ENCODE measurements around the gene RASAL2.
"Not testable (repeated sequence)": the region's sequence is repeated elsewhere in the genome, so short reads cannot be mapped to it uniquely, and the experiment has no call there.

RASAL2 gene

DNA sequence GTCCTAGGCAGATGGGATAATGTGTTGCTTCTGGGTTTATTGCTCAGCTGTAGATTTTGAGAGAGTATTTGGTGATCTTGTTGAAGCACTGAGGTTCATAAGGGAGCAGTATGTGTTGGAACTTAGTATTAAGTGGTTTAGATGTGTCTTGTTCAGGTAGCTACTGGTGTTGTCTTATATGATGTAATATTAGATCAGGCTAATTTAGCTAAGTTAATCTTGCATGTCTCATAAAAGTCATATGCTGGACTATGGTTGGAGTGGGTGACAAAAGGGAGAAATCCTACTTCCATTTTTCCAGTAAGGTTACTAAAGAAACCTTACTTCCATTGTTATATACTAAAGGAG lies 206.4 kb downstream of the RASAL2 start:
- DNase-seq, result no peak

DNA sequence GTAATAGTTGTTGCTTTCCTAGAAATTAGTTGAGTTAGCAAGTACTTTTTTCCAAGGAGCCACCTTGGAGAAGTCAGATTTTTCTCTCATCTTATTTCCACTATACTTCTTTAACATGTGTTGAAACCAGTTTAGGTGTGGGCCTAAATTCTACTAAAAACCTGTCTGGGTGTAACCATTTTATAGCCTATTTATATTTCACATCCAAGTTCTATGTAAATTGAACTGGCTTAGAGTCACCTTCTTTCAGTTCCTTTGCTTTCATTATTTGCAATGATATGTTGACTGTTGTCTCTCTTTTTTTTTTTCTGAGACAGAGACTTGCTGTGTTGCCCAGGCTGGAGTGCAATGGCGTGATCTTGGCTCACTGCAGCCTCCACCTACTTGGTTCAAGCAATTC lies 207.2 kb downstream of the RASAL2 start:
- DNase-seq, result no peak

DNA sequence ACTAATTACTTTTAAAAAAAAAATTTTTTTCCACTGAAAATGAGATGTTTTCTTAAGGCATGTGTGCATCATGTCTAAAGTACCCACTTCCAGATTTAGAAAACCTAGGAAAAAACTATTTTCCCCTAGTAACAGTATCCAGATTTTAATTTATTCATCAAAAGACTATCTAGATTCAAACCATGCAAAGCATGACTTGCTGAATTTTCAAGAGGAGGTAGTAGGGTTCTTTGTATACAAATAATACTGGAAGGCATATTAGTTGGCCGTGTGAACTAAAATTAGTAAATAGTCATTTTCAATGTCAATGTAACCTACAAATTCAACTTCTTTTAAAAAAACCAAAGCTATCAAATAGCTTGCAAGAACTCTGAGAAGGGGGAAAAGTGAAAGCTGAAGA lies 213.4 kb downstream of the RASAL2 start:
- no peak for DNase-seq

DNA sequence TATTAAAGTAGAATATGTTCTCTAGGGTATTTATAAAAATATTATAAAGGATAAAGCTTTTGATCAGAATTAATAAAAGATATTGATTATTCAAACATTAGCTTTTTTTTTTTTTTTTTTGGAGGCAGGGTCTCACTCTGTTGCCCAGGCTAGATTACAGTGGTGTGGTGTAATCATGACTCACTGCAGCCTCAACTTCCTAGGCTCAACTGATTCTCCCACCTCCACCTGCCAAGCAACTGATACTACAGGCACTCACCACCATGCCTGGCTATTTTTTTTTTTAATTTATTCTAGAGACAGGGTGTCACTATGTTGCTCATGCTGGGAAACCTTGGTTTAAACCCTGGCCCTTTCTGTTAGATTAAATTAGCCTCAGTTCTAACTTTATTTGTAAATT lies 214.5 kb downstream of the RASAL2 start:
- DNase-seq, result no peak

DNA sequence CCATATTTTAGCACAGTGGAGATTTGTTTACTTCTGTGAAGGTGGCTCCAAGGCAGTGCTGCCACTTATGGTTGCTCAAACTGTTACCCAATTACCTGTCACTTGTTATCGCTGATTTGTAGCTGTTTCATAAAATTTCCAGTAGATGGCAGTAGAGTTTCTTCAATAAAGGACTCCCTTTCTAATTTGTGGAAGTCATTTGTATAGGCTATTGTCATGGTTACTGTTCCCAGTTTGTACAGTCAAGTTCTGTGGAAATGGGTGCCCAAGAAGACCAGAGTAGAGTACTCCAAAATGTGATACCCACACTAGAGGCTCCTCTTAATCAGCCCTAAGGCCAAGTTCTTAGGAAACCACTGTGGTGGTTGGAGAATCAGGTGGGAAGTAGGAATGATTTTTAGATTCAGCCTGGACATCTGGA lies 216.8 kb downstream of the RASAL2 start:
- peak; percentile 59 for DNase-seq

DNA sequence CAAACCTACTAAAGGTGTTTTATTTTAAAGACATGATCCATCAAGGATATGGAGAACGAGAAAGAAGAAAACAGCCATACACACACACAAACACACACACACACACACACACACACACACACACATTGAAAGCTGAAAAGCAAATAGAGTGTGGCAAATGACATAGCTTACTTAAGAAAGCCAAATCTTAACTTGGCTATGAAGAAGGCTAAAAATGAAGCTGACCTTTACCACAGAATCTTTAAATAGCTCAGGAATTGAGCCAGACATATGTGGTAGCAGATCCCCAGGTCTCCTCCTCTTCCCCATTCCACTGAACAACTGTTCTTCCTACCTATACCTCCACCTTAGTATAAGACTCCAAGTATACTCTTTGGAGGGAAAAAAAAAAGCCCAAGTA lies 217.3 kb downstream of the RASAL2 start:
- DNase-seq, result no peak

DNA sequence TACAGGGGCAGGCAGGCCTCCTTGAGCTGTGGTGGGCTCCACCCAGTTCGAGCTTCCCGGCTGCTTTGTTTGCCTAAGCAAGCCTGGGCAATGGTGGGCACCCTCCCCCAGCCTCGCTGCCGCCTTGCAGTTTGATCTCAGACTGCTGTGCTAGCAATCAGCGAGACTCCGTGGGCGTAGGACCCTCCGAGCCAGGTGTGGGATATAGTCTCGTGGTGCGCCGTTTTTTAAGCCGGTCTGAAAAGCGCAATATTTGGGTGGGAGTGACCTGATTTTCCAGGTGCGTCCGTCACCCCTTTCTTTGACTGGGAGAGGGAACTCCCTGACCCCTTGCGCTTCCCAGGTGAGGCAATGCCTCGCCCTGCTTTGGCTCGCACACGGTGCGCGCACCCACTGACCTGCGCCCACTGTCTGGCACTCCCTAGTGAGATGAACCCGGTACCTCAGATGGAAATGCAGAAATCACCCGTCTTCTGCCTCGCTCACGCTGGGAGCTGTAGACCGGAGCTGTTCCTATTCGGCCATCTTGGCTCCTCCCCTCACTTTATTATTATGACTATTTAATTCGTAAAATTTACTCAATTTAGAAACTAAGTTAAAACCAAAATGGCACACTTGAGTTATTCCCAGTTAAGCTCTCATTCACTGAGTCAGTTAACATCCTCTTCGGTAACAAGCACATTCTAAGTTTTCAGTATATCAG lies 226.5 kb downstream of the RASAL2 start:
- DNase-seq, result not testable (repeated sequence)

DNA sequence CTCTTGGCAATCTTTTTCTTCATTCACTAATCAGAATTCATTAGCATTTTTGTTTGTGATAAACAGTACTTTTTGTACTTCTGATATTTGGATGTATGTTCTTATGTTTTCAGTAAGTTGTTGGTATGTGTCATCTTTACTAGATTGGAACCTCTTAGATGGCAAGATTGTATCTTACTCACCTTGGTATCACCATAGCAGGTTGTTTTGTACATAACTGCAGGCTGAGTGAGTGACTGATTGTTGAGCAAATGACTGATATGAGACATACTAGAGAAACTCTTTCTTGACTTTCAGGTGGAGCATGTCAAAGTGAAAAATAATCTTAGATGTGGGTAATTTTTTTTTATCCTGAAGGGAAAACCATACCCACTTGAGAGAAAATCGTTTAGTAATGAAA lies 229.2 kb downstream of the RASAL2 start:
- no peak for DNase-seq

DNA sequence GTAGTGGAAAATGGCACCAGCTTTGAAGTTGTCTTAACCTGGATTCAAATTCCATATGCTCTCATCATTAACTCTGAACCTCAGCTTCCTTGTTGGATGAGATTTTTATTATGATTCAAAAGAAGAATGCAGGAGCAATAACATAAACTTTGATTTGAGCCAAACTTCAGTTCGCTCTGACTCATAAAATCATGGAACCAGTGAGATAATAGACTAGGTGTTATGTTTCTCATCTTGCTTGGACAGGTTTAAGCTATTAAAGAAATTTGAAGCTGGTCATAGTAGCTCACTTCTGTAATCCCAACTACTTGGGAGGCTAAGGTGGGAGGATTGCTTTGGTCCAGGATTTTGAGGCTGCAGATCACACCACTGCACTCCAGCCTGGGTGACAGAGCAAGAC lies 230.1 kb downstream of the RASAL2 start:
- no peak for DNase-seq

DNA sequence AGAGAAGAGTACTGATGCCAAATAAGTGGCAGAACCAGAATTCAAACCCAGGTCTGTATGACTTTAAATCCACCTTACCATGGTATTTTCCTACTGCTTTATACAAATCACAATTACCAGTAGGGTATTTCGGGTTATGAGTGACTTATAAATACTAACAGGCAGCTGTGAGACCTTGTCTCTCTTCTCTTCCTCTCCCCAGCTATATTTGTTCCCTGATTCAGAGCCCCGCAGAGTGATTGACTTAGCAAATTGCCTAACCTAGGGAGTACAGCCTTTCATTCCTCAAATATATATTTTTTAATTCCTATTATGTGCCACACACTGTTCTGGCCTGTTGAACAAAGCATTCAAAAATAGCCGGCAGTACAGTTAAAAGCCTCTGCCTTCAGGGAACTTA lies 234.8 kb downstream of the RASAL2 start:
- no peak for DNase-seq

DNA sequence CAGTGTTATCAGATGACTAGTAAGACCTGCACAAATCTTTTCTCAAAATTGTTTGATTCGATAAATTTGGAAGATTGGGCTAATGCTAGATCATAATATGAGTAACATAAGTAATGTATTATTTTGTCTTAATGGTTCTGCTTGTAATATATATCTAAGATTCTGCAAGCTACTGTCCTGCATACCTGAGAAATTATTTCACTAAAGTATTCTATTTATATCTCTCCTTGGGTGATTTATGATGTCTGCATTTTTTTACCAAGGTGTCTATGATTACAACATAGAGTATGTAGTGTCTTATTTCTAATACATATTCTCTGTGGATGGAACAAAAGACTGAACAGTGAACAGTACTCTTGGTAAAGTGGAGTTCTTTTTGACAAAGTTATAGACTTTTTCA lies 236.2 kb downstream of the RASAL2 start:
- no peak for DNase-seq

DNA sequence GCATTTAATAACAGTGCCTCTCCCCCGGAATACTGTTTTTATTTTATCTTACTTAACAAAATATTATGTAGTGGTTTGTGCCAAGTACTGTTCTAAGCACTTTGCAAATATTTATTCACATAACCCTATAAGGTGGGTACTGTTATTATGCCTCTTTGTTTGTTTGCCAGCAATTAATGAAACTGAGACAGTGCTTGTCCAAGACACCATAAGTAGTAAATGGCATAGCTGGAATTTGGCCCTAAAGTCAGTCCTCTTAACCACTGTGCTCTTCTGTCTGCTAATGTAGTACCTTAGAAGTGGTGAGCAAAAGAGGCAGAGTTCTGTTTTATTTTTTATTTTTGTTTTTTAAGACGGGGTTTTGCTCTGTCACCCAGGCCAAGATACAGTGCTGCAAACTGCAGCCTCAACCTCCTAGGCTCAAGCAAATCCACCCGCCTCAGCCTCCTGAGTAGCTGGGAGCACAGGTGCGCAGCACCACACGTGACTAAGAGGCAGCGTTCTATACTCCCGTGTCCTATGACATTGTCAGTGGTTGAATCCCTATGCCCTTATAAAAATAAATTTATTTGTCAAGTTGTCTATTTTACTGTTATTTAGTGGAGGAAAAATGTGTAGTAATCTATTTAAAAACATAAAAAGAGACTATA lies 237.1 kb downstream of the RASAL2 start:
- DNase-seq, result no peak

DNA sequence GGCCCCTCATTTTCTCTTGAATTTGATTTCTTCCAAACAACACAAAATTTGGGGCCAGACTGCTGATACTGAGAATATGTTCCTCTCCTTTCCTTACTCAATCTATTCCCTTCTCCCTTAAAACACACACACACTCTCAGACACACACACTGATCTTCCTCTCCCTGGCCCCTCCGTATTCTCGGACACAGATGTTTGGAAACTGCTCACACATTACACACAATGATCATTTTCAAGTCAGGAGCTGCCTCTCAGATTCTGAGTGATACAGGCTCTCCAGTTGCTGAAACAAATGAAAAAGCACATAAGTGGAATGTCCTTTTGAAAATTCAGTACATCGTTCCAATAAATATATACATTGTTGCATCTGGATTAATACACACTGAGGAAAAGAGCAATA lies 241.5 kb downstream of the RASAL2 start:
- DNase-seq, result no peak

DNA sequence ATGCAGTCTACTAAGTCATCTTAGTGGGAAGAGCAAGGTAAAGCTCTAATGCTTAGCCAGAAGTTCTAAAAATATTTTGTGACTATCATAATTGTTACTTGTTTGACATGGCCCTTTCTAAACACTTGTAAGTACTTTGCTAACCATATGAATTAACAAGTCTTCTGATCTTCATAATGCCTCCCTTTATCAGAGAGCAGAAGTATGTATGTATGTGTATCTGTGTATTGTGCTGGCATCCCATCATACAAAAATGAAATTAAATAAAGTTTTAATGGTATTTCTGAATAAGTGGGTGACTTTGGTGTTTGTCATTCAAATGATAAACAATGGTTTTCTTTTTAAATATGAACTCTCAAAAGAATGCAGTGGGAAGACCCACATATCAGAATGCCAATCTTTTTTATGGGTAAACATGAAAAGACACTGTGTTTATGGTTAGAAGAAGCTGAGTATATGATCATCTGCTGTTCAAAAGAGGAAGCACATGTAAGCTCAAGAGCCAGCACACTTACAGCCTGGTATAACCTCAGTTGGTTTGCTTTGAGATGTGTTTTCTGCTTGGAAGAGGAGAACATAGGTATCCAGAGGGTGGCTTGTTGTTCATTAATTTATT lies 243.3 kb downstream of the RASAL2 start:
- no peak for DNase-seq

DNA sequence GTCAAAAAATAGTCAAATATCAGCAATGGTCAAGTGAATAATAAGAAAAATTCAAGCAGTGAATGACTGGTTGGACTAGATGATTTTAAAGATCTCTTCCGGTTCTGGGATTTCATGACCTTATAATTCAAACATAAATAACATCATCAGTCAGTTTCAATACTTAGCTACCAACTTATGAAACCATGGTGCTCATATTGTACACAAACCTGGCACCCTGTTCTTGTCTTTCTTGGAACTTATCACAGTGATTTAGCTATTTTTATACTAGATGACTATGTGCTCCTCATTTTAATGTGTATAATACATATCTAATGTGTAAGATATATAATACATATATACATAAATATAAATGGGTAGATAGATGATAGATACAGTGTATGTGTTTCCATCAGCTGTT lies 245.9 kb downstream of the RASAL2 start:
- no peak for DNase-seq

DNA sequence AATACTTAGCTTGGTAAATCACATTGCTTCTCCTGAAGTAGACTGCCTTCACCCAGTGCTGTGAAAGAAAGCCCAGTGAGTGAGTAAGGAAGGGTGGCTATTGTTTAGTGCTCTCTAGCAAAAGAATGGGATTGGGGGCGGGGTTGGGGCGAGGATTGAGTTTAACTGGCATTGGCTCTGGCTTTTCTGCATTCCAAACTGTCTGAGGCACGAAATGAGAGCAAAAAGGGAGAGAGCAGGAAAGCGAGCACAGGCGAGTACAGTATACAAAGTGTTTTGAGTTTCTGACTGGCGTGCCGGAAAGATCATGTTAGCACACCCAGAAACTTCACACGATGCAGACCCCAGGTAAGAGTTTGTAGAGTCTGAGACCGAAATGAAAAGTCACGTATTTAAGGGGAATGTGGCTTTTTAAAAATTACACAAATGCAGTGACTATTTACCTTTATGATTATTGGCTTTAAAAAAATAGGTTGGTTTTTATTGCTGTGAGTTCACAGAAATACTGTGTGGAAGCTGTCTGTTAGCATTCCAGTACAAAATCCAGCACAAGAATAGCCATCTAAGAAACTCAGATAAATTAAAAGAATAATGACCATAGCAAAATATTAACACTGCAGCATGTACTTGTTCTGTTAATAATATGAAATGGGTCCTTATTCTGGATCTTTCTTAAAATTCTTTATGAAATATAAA lies 247.5 kb downstream of the RASAL2 start:
- no peak for DNase-seq

DNA sequence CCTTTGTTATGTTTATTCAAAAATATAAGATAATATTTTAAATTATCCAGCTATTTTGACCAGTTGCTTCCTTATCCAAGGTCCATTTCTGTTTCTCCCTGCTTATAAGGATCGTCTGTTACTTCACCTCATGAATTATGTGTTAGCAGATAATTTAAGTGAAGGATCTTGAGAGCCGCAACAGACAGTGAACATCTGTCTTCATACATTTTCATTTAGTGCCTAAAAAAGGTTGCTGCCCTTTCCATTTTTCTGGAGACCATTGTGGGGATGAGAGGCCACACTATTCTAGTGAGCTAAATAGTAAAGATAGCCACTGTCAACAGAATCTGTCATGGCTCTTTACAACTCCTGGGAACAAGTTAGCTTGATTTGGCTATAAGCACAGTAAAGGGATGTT lies 248.8 kb downstream of the RASAL2 start:
- DNase-seq, result no peak

DNA sequence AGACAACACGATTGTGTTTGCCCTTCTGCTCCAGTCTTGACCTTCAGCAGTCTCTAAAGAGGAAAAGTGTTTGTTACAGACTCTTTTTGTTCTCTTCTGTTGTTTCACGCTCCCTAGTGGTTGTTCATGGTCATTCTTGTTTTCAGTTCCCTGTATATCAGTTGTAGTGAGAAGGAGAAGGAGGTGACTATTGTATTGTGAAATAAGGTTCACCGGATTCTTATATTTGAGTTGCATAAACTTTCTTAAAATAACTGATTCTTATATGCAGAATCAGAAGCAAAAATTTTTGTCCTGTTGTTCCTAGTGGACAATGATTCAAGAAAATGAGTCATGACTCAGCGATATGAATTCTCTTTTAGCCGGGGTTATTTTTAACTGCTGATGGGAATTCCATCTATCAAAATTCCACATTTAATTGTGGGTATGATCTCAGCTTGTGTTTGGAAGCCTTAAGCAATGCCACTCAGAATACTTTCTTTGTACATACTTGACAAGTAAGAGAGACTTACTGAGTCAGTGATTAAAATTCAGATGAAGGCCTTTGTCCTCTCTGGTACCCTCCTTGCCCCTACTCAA lies 250.7 kb downstream of the RASAL2 start:
- DNase-seq, result peak; percentile 72

DNA sequence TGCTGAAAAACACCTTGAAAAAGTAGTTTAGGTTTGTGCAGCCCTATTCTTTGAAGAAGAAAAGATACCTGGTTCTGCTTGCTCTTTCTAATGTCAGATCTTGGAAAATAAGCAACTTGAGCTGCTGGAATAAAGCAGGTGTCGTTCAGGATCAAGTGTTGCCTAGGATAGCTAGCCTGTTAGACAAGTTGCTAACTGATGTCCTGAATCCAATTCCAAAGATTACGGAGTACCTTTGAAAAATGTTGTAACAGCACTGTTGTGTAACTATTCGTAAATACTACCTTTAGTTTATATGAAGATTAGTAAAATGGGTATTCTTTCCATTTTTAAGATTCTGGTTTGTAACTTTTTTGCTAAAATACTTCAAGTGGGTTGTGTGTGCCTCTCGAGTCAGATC lies 251.3 kb downstream of the RASAL2 start:
- no peak for DNase-seq

DNA sequence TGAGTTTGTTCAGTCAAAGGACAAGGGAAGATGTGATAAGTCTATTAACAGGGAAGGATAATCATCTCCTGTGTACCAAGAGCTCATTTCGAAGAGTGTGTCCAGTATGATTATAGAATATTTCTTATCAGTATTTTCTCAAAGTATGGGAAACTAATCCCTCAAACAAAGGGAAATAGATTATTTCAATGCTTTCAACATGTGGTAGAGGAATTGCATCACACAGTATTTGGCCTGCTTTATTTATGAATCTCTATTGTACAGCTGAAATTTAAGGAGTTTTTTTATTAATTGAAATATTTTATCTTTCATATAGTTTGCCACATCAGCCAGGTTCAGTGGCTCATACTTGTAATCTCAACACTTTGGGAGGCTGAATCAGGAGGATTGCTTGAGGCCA lies 251.9 kb downstream of the RASAL2 start:
- no peak for DNase-seq

DNA sequence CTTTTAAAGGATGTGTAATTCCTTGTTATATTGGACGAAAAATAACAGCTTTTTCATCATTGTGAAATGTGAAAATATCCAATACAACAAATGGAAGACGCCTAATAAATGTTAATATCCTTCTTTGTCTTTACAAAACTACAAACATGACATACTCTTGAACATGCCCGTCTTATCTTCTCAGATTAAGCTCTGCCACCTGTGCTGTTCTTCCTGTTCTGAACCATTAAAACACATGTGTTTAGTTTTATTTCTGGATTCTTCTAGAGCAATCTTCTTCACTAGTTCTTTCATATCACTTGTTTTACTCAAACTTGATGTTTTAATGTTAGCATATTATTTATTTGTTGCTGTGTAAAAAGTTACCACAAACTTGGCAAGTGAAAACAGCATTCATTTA lies 255.9 kb downstream of the RASAL2 start:
- DNase-seq, result no peak

DNA sequence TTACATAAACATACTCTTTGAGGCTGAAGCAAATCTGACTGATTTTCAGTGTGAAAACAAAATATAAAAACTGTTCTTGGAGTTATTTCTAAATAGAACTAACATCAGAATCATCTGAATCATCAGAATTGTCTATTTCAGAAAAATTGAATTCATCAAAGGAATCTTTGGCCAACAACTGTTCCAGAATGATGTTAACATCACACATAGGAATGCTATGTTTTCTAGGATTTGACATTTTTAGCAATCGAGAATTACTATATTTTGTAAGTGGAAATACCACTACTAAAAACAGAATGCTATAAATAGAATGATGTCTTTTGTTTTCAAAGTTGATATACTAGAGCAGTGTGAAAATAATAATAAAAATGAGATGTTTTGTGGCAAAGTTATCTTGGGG lies 258.0 kb downstream of the RASAL2 start:
- DNase-seq, result not testable (repeated sequence)

DNA sequence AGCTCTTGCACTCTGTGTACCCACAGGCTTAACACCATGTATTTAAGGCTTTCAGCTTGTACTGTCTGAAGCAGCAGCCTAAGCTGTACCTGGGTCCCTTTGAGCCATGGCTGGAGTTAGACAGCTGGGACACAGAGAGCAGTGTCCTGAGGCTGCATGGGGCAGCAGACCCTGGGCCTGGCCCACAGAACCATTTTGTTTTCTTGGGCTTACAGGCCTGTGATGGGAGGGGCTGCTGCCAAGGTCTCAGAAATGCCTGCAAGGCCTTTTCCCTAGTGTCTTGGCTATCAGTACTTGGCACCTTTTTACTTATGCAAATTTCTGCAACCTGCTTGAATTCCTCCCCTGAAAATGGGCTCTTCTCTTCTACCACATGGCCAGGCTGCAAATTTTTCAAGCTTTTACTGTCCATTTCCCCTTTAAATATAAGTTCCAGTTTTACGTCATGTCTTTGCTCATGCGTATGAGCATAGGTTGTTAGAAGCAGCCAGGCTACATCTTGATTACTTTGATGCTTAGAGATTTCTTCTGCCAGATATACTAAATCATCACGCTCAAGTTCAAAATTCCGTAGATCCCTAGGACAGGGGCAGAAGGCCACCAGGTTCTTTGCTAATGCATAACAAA lies 259.0 kb downstream of the RASAL2 start:
- no peak for DNase-seq
